Urinary bladder (tissue), 4 donors: ENCODE results near the gene APBA2. TPM values are rescaled to one million over a fixed set of nuclear protein-coding genes. Genes with fewer than 3 reads are reported as not detected.

Source experiments
- DNase-seq: peaks from one replicate; pipeline ENCODE4 v3.0.0-alpha.2; 2015; ENCODE audit errors: extremely low spot score
- H3K27ac ChIP-seq: one replicate; pipeline ENCODE4 v1.5.1; 2013; ENCODE audit warnings: low read depth, mild to moderate bottlenecking, moderate library complexity
- H3K36me3 ChIP-seq: one replicate; pipeline ENCODE4 v1.6.1; 2013; ENCODE audit warnings: mild to moderate bottlenecking, moderate library complexity; ENCODE audit not compliant: insufficient read depth
- H3K4me1 ChIP-seq: one replicate; pipeline ENCODE4 v1.6.1; 2013; ENCODE audit warnings: mild to moderate bottlenecking, moderate library complexity; ENCODE audit not compliant: insufficient read depth
- H3K4me3 ChIP-seq: one replicate; pipeline ENCODE4 v1.5.1; 2013; ENCODE audit warnings: low read depth, low read length
- WGBS: extraction: QIAGEN DNeasy Blood & Tissue Kit; methylation state at CpG from one replicate; pipeline ENCODE4 v1.1.7; 2013; 5-methylcytosine and 5-hydroxymethylcytosine counted together
- polyA plus RNA-seq: library from polyadenylated mRNA; stranded (reverse); fragments of 200-250 nt; gene quantifications from one replicate; pipeline ENCODE4 v1.2.3, GENCODE V29; 2013
- total RNA-seq: library from RNA; depleted of rRNA; stranded (reverse); fragments of >200 nt; gene quantifications from one replicate; pipeline ENCODE4 v1.2.3, GENCODE V29; 2014
- donor health status: healthy with polysubstance abuse.
- donor health status: healthy.

Gene APBA2
- total and polyA plus RNA-seq, 2 donors, result 4.2 to 12.8 TPM

- DNase-seq, result no peak
- Histone ChIP-seq H3K4me3 (no peak overlapping the region), H3K36me3 (no peaks in the 10 kb centered on the region), H3K27ac (no peak overlapping the region), H3K4me1 (no peaks in the 10 kb centered on the region)
- WGBS, result 84% methylated on average over 2 of the region's 2 CpGs
Measured at GRCh38 chr15:28990390-28990789, 104.6 kb downstream of the APBA2 start.

- H3K36me3 ChIP-seq, result no peaks in the 10 kb centered on the region
- 89% methylated on average over 21 of the region's 21 CpGs for WGBS
- no peaks in the 10 kb centered on the region for H3K4me1 ChIP-seq
- DNase-seq, result no peak
- H3K4me3 ChIP-seq, result no peak overlapping the region
- no peak overlapping the region for H3K27ac ChIP-seq
Measured at GRCh38 chr15:28991236-28992171, 105.7 kb downstream of the APBA2 start.

- no peak overlapping the region for H3K27ac ChIP-seq
- H3K36me3 ChIP-seq, result no peaks in the 10 kb centered on the region
- H3K4me3 ChIP-seq, result no peak overlapping the region
- no peaks in the 10 kb centered on the region for H3K4me1 ChIP-seq
- WGBS, result 89% methylated on average over 6 of the region's 6 CpGs
- DNase-seq, result no peak
Measured at GRCh38 chr15:28992336-28992864, 106.6 kb downstream of the APBA2 start.

GRCh38 chr15:28993051-28993719 lies 107.4 kb downstream of the APBA2 start:
- Histone ChIP-seq H3K27ac (no peak overlapping the region), H3K4me3 (no peak overlapping the region), H3K4me1 (no peaks in the 10 kb centered on the region), H3K36me3 (no peaks in the 10 kb centered on the region)
- WGBS, result 45% methylated on average over 12 of the region's 12 CpGs
- no peak for DNase-seq

GRCh38 chr15:28993720-28994053 lies 107.9 kb downstream of the APBA2 start:
- no peak overlapping the region for H3K4me3 ChIP-seq
- 81% methylated on average over 7 of the region's 7 CpGs for WGBS
- no peak for DNase-seq
- H3K36me3 ChIP-seq, result no peaks in the 10 kb centered on the region
- no peaks in the 10 kb centered on the region for H3K4me1 ChIP-seq
- H3K27ac ChIP-seq, result no peak overlapping the region

- no peaks in the 10 kb centered on the region for H3K4me1 ChIP-seq
- no peak for DNase-seq
- WGBS, result 87% methylated on average over 14 of the region's 14 CpGs
- no peaks in the 10 kb centered on the region for H3K36me3 ChIP-seq
- no peak overlapping the region for H3K27ac ChIP-seq
- H3K4me3 ChIP-seq, result no peak overlapping the region
Measured at GRCh38 chr15:28994142-28994830, 108.5 kb downstream of the APBA2 start.

GRCh38 chr15:28994831-28995596 lies 109.2 kb downstream of the APBA2 start:
- Histone ChIP-seq H3K4me3 (no peak overlapping the region), H3K36me3 (no peaks in the 10 kb centered on the region), H3K27ac (no peak overlapping the region), H3K4me1 (no peaks in the 10 kb centered on the region)
- WGBS, result 83% methylated on average over 13 of the region's 13 CpGs
- DNase-seq, result no peak

GRCh38 chr15:28995705-28996104 lies 109.9 kb downstream of the APBA2 start:
- DNase-seq, result no peak
- WGBS, result 90% methylated on average over 9 of the region's 9 CpGs
- no peaks in the 10 kb centered on the region for H3K4me1 ChIP-seq
- no peak overlapping the region for H3K4me3 ChIP-seq
- H3K36me3 ChIP-seq, result no peaks in the 10 kb centered on the region
- no peak overlapping the region for H3K27ac ChIP-seq

- DNase-seq, result no peak
- Histone ChIP-seq H3K36me3 (no peaks in the 10 kb centered on the region), H3K4me3 (no peak overlapping the region), H3K27ac (no peak overlapping the region), H3K4me1 (no peaks in the 10 kb centered on the region)
- 91% methylated on average over 5 of the region's 5 CpGs for WGBS
Measured at GRCh38 chr15:28996289-28996688, 110.5 kb downstream of the APBA2 start.

GRCh38 chr15:28996953-28997352 lies 111.2 kb downstream of the APBA2 start:
- H3K27ac ChIP-seq, result no peak overlapping the region
- no peaks in the 10 kb centered on the region for H3K36me3 ChIP-seq
- DNase-seq, result no peak
- no peak overlapping the region for H3K4me3 ChIP-seq
- no peaks in the 10 kb centered on the region for H3K4me1 ChIP-seq
- 91% methylated on average over 5 of the region's 5 CpGs for WGBS

- H3K4me1 ChIP-seq, result no peaks in the 10 kb centered on the region
- WGBS, result 88% methylated on average over 4 of the region's 4 CpGs
- no peaks in the 10 kb centered on the region for H3K36me3 ChIP-seq
- H3K27ac ChIP-seq, result no peak overlapping the region
- no peak for DNase-seq
- H3K4me3 ChIP-seq, result no peak overlapping the region
Measured at GRCh38 chr15:28997791-28998190, 112.0 kb downstream of the APBA2 start.

GRCh38 chr15:28998511-28998910 lies 112.7 kb downstream of the APBA2 start:
- DNase-seq, result no peak
- no peak overlapping the region for H3K27ac ChIP-seq
- whole genome bisulfite sequencing, result 93% methylated on average over 5 of the region's 5 CpGs

GRCh38 chr15:29003191-29003839 lies 117.5 kb downstream of the APBA2 start:
- Histone ChIP-seq H3K4me1 (no peaks in the 10 kb centered on the region), H3K4me3 (no peak overlapping the region), H3K27ac (no peak overlapping the region), H3K36me3 (no peaks in the 10 kb centered on the region)
- DNase-seq, result no peak
- WGBS, result 91% methylated on average over 7 of the region's 7 CpGs

More at GRCh38 chr15:28998511-28998910, 112.7 kb downstream of the APBA2 start:
- H3K36me3 ChIP-seq, result no peaks in the 10 kb centered on the region
- no peak overlapping the region for H3K4me3 ChIP-seq
- no peaks in the 10 kb centered on the region for H3K4me1 ChIP-seq
